ENCODE data around the gene TSLP. TPM values are rescaled to one million over a fixed set of nuclear protein-coding genes. Genes with fewer than 3 reads are reported as not detected.

TSLP gene
- total and polyA plus RNA-seq, 4 donors, result 0.25 to 1.6 (median 1.4) TPM; not detected in 1

- DNase-seq (ENCODE audit: low spot score), result no peak
- peaks cover 5 to 42% (median 37%) of the 10 kb centered on the region in 4 donors for H3K36me3 ChIP-seq (ENCODE audit: control insufficient read depth in 4 of 4, insufficient read depth in 3 of 4, low read depth in 1 of 4, low read length in 3 of 4)
- TF ChIP-seq FOXA1 (IDR thresholded peaks at IDR 0.05), result no peak
- TF ChIP-seq NR2F2 (IDR thresholded peaks at IDR 0.05), result no peak
- TF ChIP-seq ATF3 (IDR thresholded peaks at IDR 0.05), result no peak
- no peak for TF ChIP-seq CTCF (IDR thresholded peaks at IDR 0.05; ENCODE audit: low read depth, low read length, missing input control)
- no peak for TF ChIP-seq TAF1 (conservative IDR thresholded peaks at IDR 0.05)
- no peak for TF ChIP-seq GABPA (IDR thresholded peaks at IDR 0.05 in 1 of 2, conservative IDR thresholded peaks at IDR 0.05 in 1 of 2)
- TF ChIP-seq HNF4G (IDR thresholded peaks at IDR 0.05), result no peak
- TF ChIP-seq JUND (IDR thresholded peaks at IDR 0.05), result no peak
- no peak for TF ChIP-seq FOXA2 (IDR thresholded peaks at IDR 0.05)
- no peak for TF ChIP-seq EGR1 (IDR thresholded peaks at IDR 0.05; ENCODE audit: low read depth in 2 of 2)
- no peak for TF ChIP-seq RAD21 (IDR thresholded peaks at IDR 0.05)
- no peaks in the 10 kb centered on the region for H3K27me3 ChIP-seq (ENCODE audit: control insufficient read depth in 4 of 4, insufficient read depth in 4 of 4, low read length in 3 of 4)
- 97% methylated on average over 1 of the region's 1 CpG for WGBS
- no peak overlapping the region for H3K4me3 ChIP-seq (ENCODE audit: low read depth in 1 of 3, low read length in 3 of 3)
- no peak overlapping the region for H3K9ac ChIP-seq (ENCODE audit: low read depth in 1 of 2, low read length in 2 of 2)
- no peaks in the 10 kb centered on the region for H3K4me1 ChIP-seq (ENCODE audit: control insufficient read depth in 4 of 4, insufficient read depth in 4 of 4, low read length in 3 of 4)
- no peaks in the 10 kb centered on the region for H3K9me3 ChIP-seq (ENCODE audit: control insufficient read depth in 4 of 4, low read length in 3 of 4)
- no peak overlapping the region for H3K27ac ChIP-seq (ENCODE audit: low read depth in 1 of 2, low read length in 2 of 2)
Observed at GRCh38 chr5:111117136-111117535, 45.6 kb downstream of the TSLP start.

GRCh38 chr5:111119221-111119620 is 47.7 kb downstream of the TSLP start:
- no peaks in the 10 kb centered on the region for H3K9me3 ChIP-seq (ENCODE audit: control insufficient read depth in 4 of 4, low read length in 3 of 4)
- DNase-seq (ENCODE audit: low spot score), result no peak
- 82% methylated on average over 2 of the region's 2 CpGs for WGBS
- no peak overlapping the region for H3K9ac ChIP-seq (ENCODE audit: low read depth in 1 of 2, low read length in 2 of 2)
- no peaks in the 10 kb centered on the region for H3K27me3 ChIP-seq (ENCODE audit: control insufficient read depth in 4 of 4, insufficient read depth in 4 of 4, low read length in 3 of 4)
- no peaks in the 10 kb centered on the region for H3K4me1 ChIP-seq (ENCODE audit: control insufficient read depth in 4 of 4, insufficient read depth in 4 of 4, low read length in 3 of 4)
- no peak overlapping the region for H3K27ac ChIP-seq (ENCODE audit: low read depth in 1 of 2, low read length in 2 of 2)
- TF ChIP-seq NR2F2 (IDR thresholded peaks at IDR 0.05) (no peak), HNF4G (IDR thresholded peaks at IDR 0.05) (no peak), RXRA (IDR thresholded peaks at IDR 0.05) (no peak), RAD21 (IDR thresholded peaks at IDR 0.05) (no peak), EGR1 (IDR thresholded peaks at IDR 0.05; ENCODE audit: low read depth in 2 of 2) (no peak)
- peaks cover 7 to 52% (median 33%) of the 10 kb centered on the region in 4 donors for H3K36me3 ChIP-seq (ENCODE audit: control insufficient read depth in 4 of 4, insufficient read depth in 3 of 4, low read depth in 1 of 4, low read length in 3 of 4)
- no peak overlapping the region for H3K4me3 ChIP-seq (ENCODE audit: low read depth in 1 of 3, low read length in 3 of 3)

- no peaks in the 10 kb centered on the region for H3K27me3 ChIP-seq (ENCODE audit: control insufficient read depth in 4 of 4, insufficient read depth in 4 of 4, low read length in 3 of 4)
- no peak for TF ChIP-seq TAF1 (conservative IDR thresholded peaks at IDR 0.05)
- no peak for TF ChIP-seq ATF3 (IDR thresholded peaks at IDR 0.05)
- TF ChIP-seq EGR1 (IDR thresholded peaks at IDR 0.05; ENCODE audit: low read depth in 2 of 2), result no peak
- TF ChIP-seq FOXA1 (IDR thresholded peaks at IDR 0.05), result no peak
- TF ChIP-seq NR2F2 (IDR thresholded peaks at IDR 0.05), result no peak
- TF ChIP-seq SP1 (IDR thresholded peaks at IDR 0.05), result no peak
- TF ChIP-seq REST (IDR thresholded peaks at IDR 0.05), result no peak
- TF ChIP-seq RXRA (IDR thresholded peaks at IDR 0.05), result no peak
- TF ChIP-seq JUND (IDR thresholded peaks at IDR 0.05), result no peak
- no peak for TF ChIP-seq RAD21 (IDR thresholded peaks at IDR 0.05)
- TF ChIP-seq HNF4A (conservative IDR thresholded peaks at IDR 0.05), result no peak
- TF ChIP-seq MAX (IDR thresholded peaks at IDR 0.05), result no peak
- no peak for DNase-seq (ENCODE audit: low spot score)
- peaks cover 7 to 52% (median 37%) of the 10 kb centered on the region in 4 donors for H3K36me3 ChIP-seq (ENCODE audit: control insufficient read depth in 4 of 4, insufficient read depth in 3 of 4, low read depth in 1 of 4, low read length in 3 of 4)
- H3K9me3 ChIP-seq (ENCODE audit: control insufficient read depth in 4 of 4, low read length in 3 of 4), result no peaks in the 10 kb centered on the region
- H3K27ac ChIP-seq (ENCODE audit: low read depth in 1 of 2, low read length in 2 of 2), result no peak overlapping the region
- 94% methylated on average over 2 of the region's 2 CpGs for WGBS
- no peaks in the 10 kb centered on the region for H3K4me1 ChIP-seq (ENCODE audit: control insufficient read depth in 4 of 4, insufficient read depth in 4 of 4, low read length in 3 of 4)
- no peak overlapping the region for H3K9ac ChIP-seq (ENCODE audit: low read depth in 1 of 2, low read length in 2 of 2)
- H3K4me3 ChIP-seq (ENCODE audit: low read depth in 1 of 3, low read length in 3 of 3), result no peak overlapping the region
Observed at GRCh38 chr5:111119856-111120255, 48.3 kb downstream of the TSLP start.
